Gastrocnemius medialis (tissue), 4 donors: Measurements from ENCODE around the gene ZFYVE19. TPM values are rescaled to one million over a fixed set of nuclear protein-coding genes. Genes with fewer than 3 reads are reported as not detected.

ENCODE experiments used
- ATAC-seq, 2 donors: fragments of 150-250 bp; one replicate each; pipeline ENCODE4 v1.9.1; 2016
- DNase-seq, 2 donors: peaks; one replicate each; pipeline ENCODE4 v3.0.0-alpha.2; 2019
- H3K27ac ChIP-seq, 4 donors: fragments of 200-600 bp; sonication (generic); 1 replicate in 1 of 4; 2 replicates in 3 of 4; pipeline ENCODE4 v1.5.1; 2016 to 2018; ENCODE audit warnings: mild to moderate bottlenecking in 2 of 4, moderate library complexity in 1 of 4
- H3K27me3 ChIP-seq, 3 donors: fragments of 200-600 bp; sonication (generic) in 2 of 3; 1 replicate in 1 of 3; 2 replicates in 2 of 3; pipeline versions ENCODE4 v1.5.1 to v1.6.0; 2016 to 2019; ENCODE audit warnings: mild to moderate bottlenecking in 1 of 3, moderate library complexity in 1 of 3
- H3K36me3 ChIP-seq, 2 donors: fragments of 200-600 bp; sonication (generic) in 1 of 2; one replicate each; pipeline ENCODE4 v1.5.1; 2017 to 2018
- H3K4me1 ChIP-seq, 2 donors: fragments of 200-600 bp; sonication (generic) in 1 of 2; one replicate each; pipeline ENCODE4 v1.5.1; 2016 to 2017; ENCODE audit warnings: mild to moderate bottlenecking in 2 of 2
- H3K4me3 ChIP-seq, 4 donors: fragments of 200-600 bp; sonication (generic) in 3 of 4; 1 replicate in 1 of 4; 2 replicates in 3 of 4; pipeline ENCODE4 v1.5.1; 2016 to 2019; ENCODE audit warnings: mild to moderate bottlenecking in 2 of 4
- H3K9me3 ChIP-seq, 3 donors: fragments of 200-600 bp; sonication (generic) in 2 of 3; 1 replicate in 1 of 3; 2 replicates in 2 of 3; pipeline ENCODE4 v1.5.1; 2016 to 2019
- CTCF ChIP-seq, 5 experiments: fragments of 450-650 bp in 3 of 5; fragments of 200-600 bp in 2 of 5; sonication (generic) in 2 of 5; IDR thresholded peaks in 4 of 5; conservative IDR thresholded peaks in 1 of 5; 1 replicate in 4 of 5; 2 replicates in 1 of 5; pipeline ENCODE4 v1.5.1; 2016 to 2019; ENCODE audit warnings: antibody characterized with exemption in 5 of 5, mild to moderate bottlenecking in 3 of 5, moderate library complexity in 3 of 5
- POLR2A ChIP-seq, 2 donors: fragments of 450-650 bp; IDR thresholded peaks; one replicate each; pipeline ENCODE4 v1.6.1; 2017; ENCODE audit warnings: antibody characterized with exemption in 2 of 2, mild to moderate bottlenecking in 2 of 2, moderate library complexity in 2 of 2
- in situ Hi-C, 4 donors: fragments of 200-750 bp; cut with MboI; loops; one replicate each; pipeline versions ENCODE4 v1.15.0 to v1.8.0; 2017; ENCODE audit warnings: low sequenced_read_pairs in 4 of 4
- intact Hi-C: fragments of 100-400 bp; cut with DNase I; formaldehyde crosslinking; loops from one replicate; pipeline ENCODE4 v1.15.1; 2023; ENCODE audit warnings: low total_unique reads
- total RNA-seq, 4 donors: library from RNA; depleted of rRNA; stranded (reverse); fragments of >200 nt; gene quantifications; one replicate each; pipeline versions ENCODE4 v1.1.0 to v1.2.3, GENCODE V29; 2016

Gene ZFYVE19
- total RNA-seq, 4 donors from 2014 or later = 11.4 to 18.9 (median 14.7) TPM

- in situ Hi-C loops = no loop called here
- peaks cover 24 to 34% (median 29%) of the 10 kb centered on the region in 3 donors for H3K27me3 ChIP-seq
- no peaks in the 10 kb centered on the region for H3K9me3 ChIP-seq
- H3K4me1 ChIP-seq = peaks cover 0 to 13% of the 10 kb centered on the region in 2 donors
- H3K27ac ChIP-seq = no peak overlapping the region
- no peaks in the 10 kb centered on the region for H3K36me3 ChIP-seq
- DNase-seq (no peak), ATAC-seq (no peak)
- intact Hi-C loops = no loop called here
- H3K4me3 ChIP-seq = peak overlapping the region; percentile 27 to 52 (median 45)
- TF ChIP-seq CTCF (IDR thresholded peaks at IDR 0.05 in 4 of 5, conservative IDR thresholded peaks at IDR 0.05 in 1 of 5) = no peak
- no peak for TF ChIP-seq POLR2A (IDR thresholded peaks at IDR 0.05)
Observed at GRCh38 chr15:40845036-40845435, 38.1 kb downstream of the ZFYVE19 start.

GRCh38 chr15:40845511-40846284, 38.8 kb downstream of the ZFYVE19 start:
- Histone ChIP-seq H3K36me3 (no peaks in the 10 kb centered on the region), H3K27ac (no peak overlapping the region), H3K9me3 (no peaks in the 10 kb centered on the region), H3K4me1 (peaks cover 0 to 13% of the 10 kb centered on the region in 2 donors), H3K4me3 (no peak overlapping the region), H3K27me3 (peaks cover 24 to 34% (median 29%) of the 10 kb centered on the region in 3 donors)
- intact Hi-C loops = no loop called here
- in situ Hi-C loops = no loop called here
- no peak for DNase-seq
- no peak for ATAC-seq
- TF ChIP-seq CTCF (IDR thresholded peaks at IDR 0.05 in 4 of 5, conservative IDR thresholded peaks at IDR 0.05 in 1 of 5) (no peak), POLR2A (IDR thresholded peaks at IDR 0.05) (no peak)

- intact Hi-C loops = no loop called here
- TF ChIP-seq POLR2A (IDR thresholded peaks at IDR 0.05) (no peak), CTCF (IDR thresholded peaks at IDR 0.05 in 4 of 5, conservative IDR thresholded peaks at IDR 0.05 in 1 of 5) (no peak)
- H3K27ac ChIP-seq = no peak overlapping the region
- no peaks in the 10 kb centered on the region for H3K36me3 ChIP-seq
- ATAC-seq = no peak
- in situ Hi-C loops = no loop called here
- H3K4me1 ChIP-seq = peaks cover 0 to 13% of the 10 kb centered on the region in 2 donors
- H3K27me3 ChIP-seq = peaks cover 24 to 34% (median 29%) of the 10 kb centered on the region in 3 donors
- no peak overlapping the region for H3K4me3 ChIP-seq
- no peaks in the 10 kb centered on the region for H3K9me3 ChIP-seq
- no peak for DNase-seq
Observed at GRCh38 chr15:40846841-40847222, 39.9 kb downstream of the ZFYVE19 start.

GRCh38 chr15:40847223-40847961, 40.5 kb downstream of the ZFYVE19 start:
- H3K4me3 ChIP-seq = no peak overlapping the region
- ATAC-seq (no peak), DNase-seq (peak in 1 of 2 donors; percentile 32)
- peaks cover 0 to 13% of the 10 kb centered on the region in 2 donors for H3K4me1 ChIP-seq
- H3K27ac ChIP-seq = no peak overlapping the region
- H3K27me3 ChIP-seq = peaks cover 21 to 34% (median 29%) of the 10 kb centered on the region in 3 donors
- TF ChIP-seq POLR2A (IDR thresholded peaks at IDR 0.05) = no peak
- no peak for TF ChIP-seq CTCF (IDR thresholded peaks at IDR 0.05 in 4 of 5, conservative IDR thresholded peaks at IDR 0.05 in 1 of 5)
- intact Hi-C loops = no loop called here
- in situ Hi-C loops = no loop called here
- no peaks in the 10 kb centered on the region for H3K36me3 ChIP-seq
- H3K9me3 ChIP-seq = no peaks in the 10 kb centered on the region
